ENCODE measurements around the gene IL17B.

Gene IL17B

GRCh38 chr5:149376711-149377447, 2.2 kb downstream of the IL17B start:
- DNase-seq (ENCODE audit: low read depth) = no peak

GRCh38 chr5:149376104-149376503, 3.0 kb downstream of the IL17B start:
- no peak for DNase-seq (ENCODE audit: low read depth)

GRCh38 chr5:149375434-149375833, 3.7 kb downstream of the IL17B start:
- DNase-seq (ENCODE audit: low read depth) = no peak

- DNase-seq (ENCODE audit: low read depth) = no peak
Measured at GRCh38 chr5:149374801-149375200, 4.3 kb downstream of the IL17B start.

GRCh38 chr5:149374303-149374702, 4.8 kb downstream of the IL17B start:
- no peak for DNase-seq (ENCODE audit: low read depth)

GRCh38 chr5:149372932-149373331, 6.2 kb downstream of the IL17B start:
- DNase-seq (ENCODE audit: low read depth) = no peak

GRCh38 chr5:149372076-149372795, 6.9 kb downstream of the IL17B start:
- DNase-seq (ENCODE audit: low read depth) = no peak

GRCh38 chr5:149371296-149371962, 7.7 kb downstream of the IL17B start:
- peak; percentile 39 for DNase-seq (ENCODE audit: low read depth)

- no peak for DNase-seq (ENCODE audit: low read depth)
Measured at GRCh38 chr5:149370878-149371277, 8.2 kb downstream of the IL17B start.

- no peak for DNase-seq (ENCODE audit: low read depth)
Measured at GRCh38 chr5:149367972-149368645, 11.0 kb downstream of the IL17B start.

- peak; percentile 22 for DNase-seq (ENCODE audit: low read depth)
Measured at GRCh38 chr5:149367249-149367971, 11.7 kb downstream of the IL17B start.

GRCh38 chr5:149366169-149366729, 12.8 kb downstream of the IL17B start:
- DNase-seq (ENCODE audit: low read depth) = no peak

- no peak for DNase-seq (ENCODE audit: low read depth)
Measured at GRCh38 chr5:149365418-149365817, 13.7 kb downstream of the IL17B start.

- no peak for DNase-seq (ENCODE audit: low read depth)
Measured at GRCh38 chr5:149364719-149365118, 14.4 kb downstream of the IL17B start.

- no peak for DNase-seq (ENCODE audit: low read depth)
Measured at GRCh38 chr5:149363936-149364335, 15.2 kb downstream of the IL17B start.

- no peak for DNase-seq (ENCODE audit: low read depth)
Measured at GRCh38 chr5:149363358-149363757, 15.7 kb downstream of the IL17B start.

- DNase-seq (ENCODE audit: low read depth) = no peak
Measured at GRCh38 chr5:149362541-149362940, 16.6 kb downstream of the IL17B start.

GRCh38 chr5:149360272-149360671, 18.8 kb downstream of the IL17B start:
- no peak for DNase-seq (ENCODE audit: low read depth)

- DNase-seq (ENCODE audit: low read depth) = no peak
Measured at GRCh38 chr5:149358868-149359495, 20.1 kb downstream of the IL17B start.

- no peak for DNase-seq (ENCODE audit: low read depth)
Measured at GRCh38 chr5:149358294-149358651, 20.8 kb downstream of the IL17B start.
